ENCODE results near the gene ARHGAP22.

- TF ChIP-seq CTCF (IDR thresholded peaks at IDR 0.05; ENCODE audit: insufficient read depth, low read depth, low read length) (no peak), EZH2 (IDR thresholded peaks at IDR 0.05; ENCODE audit: insufficient read depth, low read length) (no peak)
These were observed 88.0 kb downstream of the ARHGAP22 start for GRCh38 chr10:48516911-48517310.

Data from astrocyte (in vitro differentiated cells and primary cell).